Right lobe of liver (tissue), 6 donors: ENCODE results near the gene CCDC88A. TPM values are rescaled to one million over a fixed set of nuclear protein-coding genes. Genes with fewer than 3 reads are reported as not detected.
A peak's percentile ranks its signal among the peaks of the same experiment; 100 is the strongest.
"Not testable (repeated sequence)": the region's sequence is repeated elsewhere in the genome, so short reads cannot be mapped to it uniquely, and the experiment has no call there.

Experiments used
- ATAC-seq, 4 donors: fragments of 200-7000 bp; cut with Tn5 transposase; one replicate each; pipeline ENCODE4 v1.9.1; 2020; ENCODE audit warnings: mild to moderate bottlenecking in 4 of 4, moderate library complexity in 4 of 4
- DNase-seq, 3 donors: peaks; one replicate each; pipeline ENCODE4 v3.0.0-alpha.2; 2020
- H3K27ac ChIP-seq, 3 donors: fragments of 200-600 bp; one replicate each; pipeline ENCODE4 v1.8.0; 2022
- H3K27me3 ChIP-seq, 2 donors: fragments of 200-600 bp; one replicate each; pipeline ENCODE4 v1.8.0; 2022
- H3K36me3 ChIP-seq, 4 donors: fragments of 200-600 bp; sonication (generic) in 1 of 4; one replicate each; pipeline versions ENCODE4 v1.5.1 to v1.8.0; 2017 to 2022; ENCODE audit warnings: control low read depth in 1 of 4
- H3K4me1 ChIP-seq, 4 donors: fragments of 200-600 bp; sonication (generic) in 1 of 4; one replicate each; pipeline versions ENCODE4 v1.5.1 to v1.8.0; 2017 to 2022; ENCODE audit warnings: control low read depth in 1 of 4
- H3K4me3 ChIP-seq, 3 donors: fragments of 200-600 bp; one replicate each; pipeline ENCODE4 v1.8.0; 2022
- H3K9me3 ChIP-seq, 4 donors: fragments of 200-600 bp; sonication (generic) in 1 of 4; one replicate each; pipeline versions ENCODE4 v1.5.1 to v1.8.0; 2017 to 2022; ENCODE audit warnings: control low read depth in 1 of 4
- CTCF ChIP-seq, 4 donors: fragments of 200-600 bp in 3 of 4; fragments of 450-650 bp in 1 of 4; IDR thresholded peaks; one replicate each; pipeline versions ENCODE4 v1.5.1 to v1.8.0; 2016 to 2022; ENCODE audit warnings: antibody characterized with exemption in 4 of 4, mild to moderate bottlenecking in 2 of 4
- POLR2A ChIP-seq: fragments of 450-650 bp; IDR thresholded peaks from one replicate; pipeline ENCODE4 v1.6.1; 2017; ENCODE audit warnings: antibody characterized with exemption, mild to moderate bottlenecking
- WGBS: methylation state at CpG from one replicate; pipeline ENCODE4 v1.1.6; 2018; ENCODE audit warnings: low coverage, low lambda C conversion rate; ENCODE audit not compliant: insufficient coverage; ENCODE audit errors: missing lambda C conversion rate; 5-methylcytosine and 5-hydroxymethylcytosine counted together
- intact Hi-C, 2 donors: fragments of 100-400 bp; cut with DNase I; formaldehyde crosslinking; loops; one replicate each; pipeline versions ENCODE4 v1.11.2 to v1.14.1; 2022
- total RNA-seq, 6 experiments: library from RNA; depleted of rRNA in 2 of 6; stranded (reverse); fragments of >200 nt in 2 of 6; fragmentation: NEBNext Ultra II Directional in 3 of 6; extraction: Animal tissue kit (Norgen Biotek cat#: 25700) in 3 of 6; gene quantifications; one replicate each; pipeline versions ENCODE4 v1.1.0 to v1.2.4, GENCODE V29; 2016 to 2023
- donor health status: DM: no; HTN: yes; CAD: no.
- donor health status: DM: no; HTN: no; CAD: no.
- donor health status: DM: no; HTN: no; CAD: no.
- donor health status: DM: no; HTN: yes; CAD: no.
- donor health status: DM: no; HTN: yes; CAD: no.

CCDC88A gene
- total RNA-seq, 6 experiments from 2014 or later: 11.5 to 26.1 (median 18.5) TPM

GRCh38 chr2:55282110-55282917 is 137.3 kb downstream of the CCDC88A start:
- Histone ChIP-seq H3K4me3 (peak overlapping the region; percentile 60 to 75 (median 61)), H3K27me3 (no peaks in the 10 kb centered on the region), H3K9me3 (no peaks in the 10 kb centered on the region), H3K27ac (peak overlapping the region; percentile 78 to 95 (median 93)), H3K4me1 (no peaks in the 10 kb centered on the region), H3K36me3 (no peaks in the 10 kb centered on the region)
- peak; percentile 94 to 95 (median 94) for DNase-seq
- intact Hi-C loops: no loop called here
- peak; percentile 97 to 99 (median 98) for ATAC-seq
- 0% methylated on average over 35 of the region's 60 CpGs for WGBS
- TF ChIP-seq CTCF (IDR thresholded peaks at IDR 0.05) (peak in 1 of 4 donors; percentile 14), POLR2A (peak; percentile 91)

- H3K27me3 ChIP-seq, DNase-seq, ATAC-seq, H3K4me3 ChIP-seq, intact Hi-C loops, H3K9me3 ChIP-seq, H3K4me1 ChIP-seq, H3K36me3 ChIP-seq: not testable (repeated sequence)
- WGBS: 95% methylated on average over 4 of the region's 5 CpGs
- H3K27ac ChIP-seq: peak overlapping the region in 1 of 3 donors; percentile 95
These were observed 138.7 kb downstream of the CCDC88A start for GRCh38 chr2:55280851-55281546.

- H3K4me3 ChIP-seq, intact Hi-C loops, H3K27me3 ChIP-seq, DNase-seq, H3K36me3 ChIP-seq, H3K4me1 ChIP-seq, H3K9me3 ChIP-seq, H3K27ac ChIP-seq, ATAC-seq: not testable (repeated sequence)
- WGBS: 52% methylated on average over 6 of the region's 7 CpGs
These were observed 139.7 kb downstream of the CCDC88A start for GRCh38 chr2:55279859-55280424.

- intact Hi-C loops, DNase-seq, H3K9me3 ChIP-seq, ATAC-seq, H3K27ac ChIP-seq, H3K36me3 ChIP-seq, H3K4me1 ChIP-seq, H3K4me3 ChIP-seq, H3K27me3 ChIP-seq: not testable (repeated sequence)
- 47% methylated on average over 2 of the region's 10 CpGs for whole genome bisulfite sequencing
These were observed 140.3 kb downstream of the CCDC88A start for GRCh38 chr2:55279214-55279835.

GRCh38 chr2:55277310-55277709 is 142.3 kb downstream of the CCDC88A start:
- Histone ChIP-seq H3K4me3 (no peak overlapping the region), H3K36me3 (no peaks in the 10 kb centered on the region), H3K27me3 (no peaks in the 10 kb centered on the region), H3K9me3 (no peaks in the 10 kb centered on the region), H3K27ac (no peak overlapping the region), H3K4me1 (no peaks in the 10 kb centered on the region)
- DNase-seq (no peak), ATAC-seq (no peak)
- intact Hi-C loops: no loop called here
- 42% methylated on average over 3 of the region's 3 CpGs for WGBS
- TF ChIP-seq CTCF (IDR thresholded peaks at IDR 0.05): no peak
- no peak for TF ChIP-seq POLR2A

GRCh38 chr2:55274346-55274745 is 145.3 kb downstream of the CCDC88A start:
- H3K4me1 ChIP-seq, H3K36me3 ChIP-seq, ATAC-seq, DNase-seq, intact Hi-C loops, H3K4me3 ChIP-seq, H3K9me3 ChIP-seq, H3K27ac ChIP-seq, H3K27me3 ChIP-seq: not testable (repeated sequence)
- 92% methylated on average over 2 of the region's 2 CpGs for WGBS
